Lower lobe of right lung (tissue), 2 donors: ENCODE measurements around the gene PCDHB12. TPM values are rescaled to one million over a fixed set of nuclear protein-coding genes. Genes with fewer than 3 reads are reported as not detected.
"Not testable (repeated sequence)": the region's sequence is repeated elsewhere in the genome, so short reads cannot be mapped to it uniquely, and the experiment has no call there.

ENCODE experiments used
- ATAC-seq, 2 donors: fragments of 200-7000 bp; cut with Tn5 transposase; one replicate each; pipeline ENCODE4 v1.9.1; 2020 to 2022; ENCODE audit warnings: mild to moderate bottlenecking in 2 of 2, moderate library complexity in 2 of 2
- DNase-seq: peaks from one replicate; pipeline ENCODE4 v3.0.0-alpha.2; 2020
- H3K27ac ChIP-seq: fragments of 200-600 bp; one replicate; pipeline ENCODE4 v1.8.0; 2022
- H3K27me3 ChIP-seq: fragments of 200-600 bp; one replicate; pipeline ENCODE4 v1.8.0; 2022; ENCODE audit warnings: low read depth
- H3K36me3 ChIP-seq: fragments of 200-600 bp; one replicate; pipeline ENCODE4 v1.8.0; 2022; ENCODE audit warnings: mild to moderate bottlenecking
- H3K4me1 ChIP-seq: fragments of 200-600 bp; one replicate; pipeline ENCODE4 v1.8.0; 2022
- H3K4me3 ChIP-seq: fragments of 200-600 bp; one replicate; pipeline ENCODE4 v1.8.0; 2022; ENCODE audit warnings: mild to moderate bottlenecking
- H3K9me3 ChIP-seq: fragments of 200-600 bp; one replicate; pipeline ENCODE4 v1.8.0; 2022
- CTCF ChIP-seq: fragments of 200-600 bp; IDR thresholded peaks from one replicate; pipeline ENCODE4 v1.8.0; 2022; ENCODE audit warnings: antibody characterized with exemption, mild to moderate bottlenecking
- intact Hi-C: fragments of 100-400 bp; cut with DNase I; formaldehyde crosslinking; loops from one replicate; pipeline ENCODE4 v1.11.0; 2022
- total RNA-seq: library from RNA; stranded (reverse); fragmentation: NEBNext Ultra II Directional; extraction: Animal tissue kit (Norgen Biotek cat#: 25700); gene quantifications from one replicate; pipeline ENCODE4 v1.2.1, GENCODE V29; 2021
- donor health status: DM: no; HTN: yes; CAD: no; lungs with severe emphysema.

The PCDHB12 gene
- total RNA-seq, 1 donor from 2014 or later: 1.7 TPM

- TF ChIP-seq CTCF: peak; percentile 41
- no peaks in the 10 kb centered on the region for H3K36me3 ChIP-seq
- H3K4me3 ChIP-seq: no peak within 1 kb of the TSS
- ATAC-seq (no peak), DNase-seq (no peak)
- peaks cover 53% of the 10 kb centered on the region for H3K9me3 ChIP-seq
- no peaks in the 10 kb centered on the region for H3K27me3 ChIP-seq
- H3K27ac ChIP-seq: no peak within 1 kb of the TSS
- intact Hi-C loops: no loop called here
- H3K4me1 ChIP-seq: no peaks in the 10 kb centered on the region
These were observed 16.3 kb upstream of the PCDHB12 start, which contains the start of gene PCDHB10 for GRCh38 chr5:141192110-141192725. Gene PCDHB10 (plus strand): TSS chr5:141192353. CDS start chr5:141192553, 200 bp downstream.

- DNase-seq, H3K27ac ChIP-seq, H3K27me3 ChIP-seq, intact Hi-C loops, H3K4me1 ChIP-seq, ATAC-seq, H3K36me3 ChIP-seq, H3K4me3 ChIP-seq: not testable (repeated sequence)
- H3K9me3 ChIP-seq: peaks cover 62% of the 10 kb centered on the region
These were observed 14.2 kb upstream of the PCDHB12 start for GRCh38 chr5:141194332-141194731.

DNA sequence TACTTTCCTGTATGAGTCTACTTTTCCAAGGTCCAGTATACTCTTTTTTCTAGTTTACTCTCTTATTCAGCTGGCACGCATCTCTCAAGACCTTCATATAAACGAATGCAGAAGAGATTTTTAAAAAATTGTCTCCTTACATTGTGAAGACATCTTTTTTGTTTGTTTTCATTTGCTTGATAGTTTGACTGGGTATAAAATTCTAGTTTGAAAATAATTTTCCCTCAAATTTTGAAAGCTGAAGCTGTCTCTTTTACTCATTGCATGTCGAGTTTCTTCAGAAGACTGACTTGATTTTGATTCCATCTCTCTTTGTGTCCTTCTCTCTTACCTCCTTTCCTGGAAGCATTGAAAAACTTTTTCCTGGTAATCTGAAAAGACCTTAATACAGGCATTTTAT, 12.2 kb upstream of the PCDHB12 start:
- no peak for ATAC-seq
- no peak overlapping the region for H3K27ac ChIP-seq
- H3K4me1 ChIP-seq: no peaks in the 10 kb centered on the region
- intact Hi-C loops: no loop called here
- H3K27me3 ChIP-seq: no peaks in the 10 kb centered on the region
- TF ChIP-seq CTCF: no peak
- H3K4me3 ChIP-seq: no peak overlapping the region
- peaks cover 59% of the 10 kb centered on the region for H3K9me3 ChIP-seq
- DNase-seq: no peak
- H3K36me3 ChIP-seq: no peaks in the 10 kb centered on the region

DNA sequence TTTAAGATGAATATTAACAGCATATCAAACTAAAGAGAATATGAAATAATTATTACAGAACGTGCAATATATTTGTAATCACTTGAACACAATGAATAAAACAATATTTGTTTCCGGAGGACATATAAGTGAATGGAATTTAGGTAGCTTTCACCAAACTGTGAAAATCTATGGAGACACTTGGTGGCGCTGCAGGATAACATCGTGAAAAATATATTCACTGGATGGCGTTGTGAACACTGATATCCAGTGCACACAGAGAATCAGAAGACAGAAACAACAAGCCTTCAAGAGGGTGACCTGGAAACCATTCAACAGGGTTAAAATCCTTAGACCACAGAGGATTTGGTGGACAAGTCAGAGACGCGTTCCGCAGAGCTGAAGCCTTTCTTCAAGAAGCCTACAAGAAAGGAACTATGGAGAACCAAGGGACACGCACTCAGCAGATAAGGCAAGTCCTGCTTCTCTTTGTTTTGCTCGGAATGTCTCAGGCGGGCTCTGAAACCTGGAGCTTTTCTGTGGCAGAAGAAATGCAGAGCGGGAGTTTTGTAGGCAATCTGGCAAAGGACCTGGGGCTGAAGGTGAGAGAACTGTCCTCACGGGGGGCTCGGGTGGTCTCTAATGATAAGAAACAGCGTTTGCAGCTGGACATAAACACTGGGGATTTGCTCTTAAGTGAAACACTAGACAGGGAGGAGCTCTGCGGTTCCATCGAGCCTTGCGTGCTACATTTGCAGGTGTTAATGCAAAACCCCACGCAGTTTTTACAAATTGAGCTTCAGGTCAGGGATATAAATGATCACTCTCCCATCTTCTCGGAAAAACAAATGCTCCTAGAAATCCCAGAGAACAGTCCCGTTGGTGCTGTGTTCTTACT, 8.9 kb upstream of the PCDHB12 start, which contains the start of gene PCDHB11:
TSS of gene PCDHB11 (plus strand) at position 269 of the 877 bp plus-strand sequence. CDS start at position 417, 148 bp downstream.
- Histone ChIP-seq H3K9me3 (peaks cover 57% of the 10 kb centered on the region), H3K4me1 (no peaks in the 10 kb centered on the region), H3K27ac (no peak within 1 kb of the TSS), H3K36me3 (no peaks in the 10 kb centered on the region), H3K4me3 (no peak within 1 kb of the TSS), H3K27me3 (no peaks in the 10 kb centered on the region)
- no peak for ATAC-seq
- no peak for TF ChIP-seq CTCF
- no peak for DNase-seq
- intact Hi-C loops: no loop called here

DNA sequence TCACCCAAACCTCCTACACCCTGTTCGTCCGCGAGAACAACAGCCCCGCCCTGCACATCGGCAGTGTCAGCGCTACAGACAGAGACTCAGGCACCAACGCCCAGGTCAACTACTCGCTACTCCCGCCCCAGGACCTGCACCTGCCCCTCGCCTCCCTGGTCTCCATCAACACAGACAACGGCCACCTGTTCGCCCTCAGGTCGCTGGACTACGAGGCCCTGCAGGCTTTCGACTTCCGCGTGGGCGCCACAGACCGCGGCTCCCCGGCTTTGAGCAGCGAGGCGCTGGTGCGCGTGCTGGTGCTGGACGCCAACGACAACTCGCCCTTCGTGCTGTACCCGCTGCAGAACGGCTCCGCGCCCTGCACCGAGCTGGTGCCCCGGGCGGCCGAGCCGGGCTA, 7.4 kb upstream of the PCDHB12 start:
- not testable (repeated sequence) for H3K4me3 ChIP-seq

DNA sequence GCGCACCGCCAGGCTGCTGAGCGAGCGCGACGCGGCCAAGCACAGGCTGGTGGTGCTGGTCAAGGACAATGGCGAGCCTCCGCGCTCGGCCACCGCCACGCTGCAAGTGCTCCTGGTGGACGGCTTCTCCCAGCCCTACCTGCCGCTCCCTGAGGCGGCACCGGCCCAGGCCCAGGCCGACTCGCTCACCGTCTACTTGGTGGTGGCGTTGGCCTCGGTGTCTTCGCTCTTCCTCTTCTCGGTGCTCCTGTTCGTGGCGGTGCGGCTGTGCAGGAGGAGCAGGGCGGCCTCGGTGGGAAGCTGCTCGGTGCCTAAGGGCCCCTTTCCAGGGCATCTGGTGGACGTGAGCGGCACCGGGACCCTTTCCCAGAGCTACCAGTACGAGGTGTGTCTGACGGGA, 6.9 kb upstream of the PCDHB12 start:
- H3K4me3 ChIP-seq, H3K27me3 ChIP-seq, ATAC-seq: not testable (repeated sequence)

More for the DNA sequence above, 7.4 kb upstream of the PCDHB12 start:
- H3K4me1 ChIP-seq, intact Hi-C loops, ATAC-seq, H3K27ac ChIP-seq, H3K27me3 ChIP-seq, DNase-seq, H3K36me3 ChIP-seq: not testable (repeated sequence)
- peaks cover 57% of the 10 kb centered on the region for H3K9me3 ChIP-seq

DNA sequence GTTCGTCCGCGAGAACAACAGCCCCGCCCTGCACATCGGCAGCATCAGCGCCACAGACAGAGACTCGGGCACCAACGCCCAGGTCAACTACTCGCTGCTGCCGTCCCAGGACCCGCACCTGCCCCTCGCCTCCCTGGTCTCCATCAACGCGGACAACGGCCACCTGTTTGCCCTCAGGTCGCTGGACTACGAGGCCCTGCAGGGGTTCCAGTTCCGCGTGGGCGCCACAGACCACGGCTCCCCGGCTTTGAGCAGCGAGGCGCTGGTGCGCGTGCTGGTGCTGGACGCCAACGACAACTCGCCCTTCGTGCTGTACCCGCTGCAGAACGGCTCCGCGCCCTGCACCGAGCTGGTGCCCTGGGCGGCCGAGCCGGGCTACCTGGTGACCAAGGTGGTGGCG, 1.8 kb downstream of the PCDHB12 start:
- peaks cover 19% of the 10 kb centered on the region for H3K9me3 ChIP-seq
- DNase-seq, intact Hi-C loops: not testable (repeated sequence)

More for the DNA sequence above, 6.9 kb upstream of the PCDHB12 start:
- H3K27ac ChIP-seq, H3K4me1 ChIP-seq, H3K36me3 ChIP-seq, intact Hi-C loops, DNase-seq: not testable (repeated sequence)
- peaks cover 52% of the 10 kb centered on the region for H3K9me3 ChIP-seq

DNA sequence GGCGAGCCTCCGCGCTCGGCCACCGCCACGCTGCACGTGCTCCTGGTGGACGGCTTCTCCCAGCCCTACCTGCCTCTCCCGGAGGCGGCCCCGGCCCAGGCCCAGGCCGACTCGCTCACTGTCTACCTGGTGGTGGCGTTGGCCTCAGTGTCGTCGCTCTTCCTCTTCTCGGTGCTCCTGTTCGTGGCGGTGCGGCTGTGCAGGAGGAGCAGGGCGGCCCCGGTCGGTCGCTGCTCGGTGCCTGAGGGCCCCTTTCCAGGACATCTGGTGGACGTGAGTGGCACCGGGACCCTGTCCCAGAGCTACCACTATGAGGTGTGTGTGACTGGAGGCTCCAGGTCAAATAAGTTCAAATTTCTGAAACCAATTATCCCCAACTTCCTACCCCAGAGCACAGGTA, 2.3 kb downstream of the PCDHB12 start:
- peaks cover 22% of the 10 kb centered on the region for H3K9me3 ChIP-seq
- ATAC-seq, H3K27ac ChIP-seq: not testable (repeated sequence)

More for the DNA sequence above, 1.8 kb downstream of the PCDHB12 start:
- H3K4me1 ChIP-seq, ATAC-seq, H3K4me3 ChIP-seq, H3K27ac ChIP-seq, H3K36me3 ChIP-seq, H3K27me3 ChIP-seq: not testable (repeated sequence)

More for the DNA sequence above, 2.3 kb downstream of the PCDHB12 start:
- H3K27me3 ChIP-seq, DNase-seq, H3K4me1 ChIP-seq, H3K36me3 ChIP-seq, intact Hi-C loops, H3K4me3 ChIP-seq: not testable (repeated sequence)
